Panc1 (cell line): ENCODE data around the gene SHISAL2A. TPM values are rescaled to one million over a fixed set of nuclear protein-coding genes. Genes with fewer than 3 reads are reported as not detected.

ENCODE experiments used
- ATAC-seq: fragments of 200-7000 bp; cut with Tn5 transposase; 2 replicates; pipeline ENCODE4 v1.9.1; 2020; ENCODE audit warnings: mild to moderate bottlenecking, moderate library complexity
- BruUV-seq: library from RNA; stranded (reverse); fragments of 400-500 nt; replicated peaks from 2 replicates; lab custom pipeline; 2021; lab: Mats Ljungman, UMichigan
- CTCF ChIA-PET: fragments of 300-600 bp; sonication (Branson Sonifier 250); formaldehyde crosslinking; loops from one replicate; lab custom pipeline; 2022; ENCODE audit warnings: antibody characterized with exemption; lab: Charles Lee
- POLR2A ChIA-PET: fragments of 300-600 bp; sonication (Branson Sonifier 250); formaldehyde crosslinking; loops from one replicate; lab custom pipeline; 2022; ENCODE audit warnings: antibody characterized with exemption; lab: Charles Lee
- DNase-seq: peaks from one replicate; pipeline ENCODE4 v3.0.0-alpha.2; 2010; ENCODE audit warnings: low read depth, low spot score
- H3K27ac ChIP-seq: 2 replicates; pipeline ENCODE4 v1.5.1; 2011; ENCODE audit warnings: mild to moderate bottlenecking, low read length, inconsistent platforms
- H3K27me3 ChIP-seq: fragments of 200-500 bp; sonication (Bioruptor generic); 2 replicates; pipeline ENCODE4 v1.6.0; 2014; ENCODE audit warnings: low read length, inconsistent platforms; ENCODE audit not compliant: control insufficient read depth, insufficient read depth
- H3K36me3 ChIP-seq: fragments of 200-500 bp; sonication (Bioruptor generic); 2 replicates; pipeline ENCODE4 v1.5.1; 2014; ENCODE audit warnings: inconsistent platforms, mild to moderate bottlenecking, low read length, moderate library complexity; ENCODE audit not compliant: control insufficient read depth, insufficient read depth
- H3K4me1 ChIP-seq: 2 replicates; pipeline ENCODE4 v1.5.1; 2011; ENCODE audit warnings: inconsistent platforms, mild to moderate bottlenecking, low read length, moderate library complexity; ENCODE audit not compliant: control insufficient read depth, insufficient read depth
- H3K4me3 ChIP-seq, 2 experiments: 2 replicates each; pipeline ENCODE4 v1.5.1; 2011 to 2012; ENCODE audit warnings: low read depth in 2 of 2, low read length in 2 of 2, mild to moderate bottlenecking in 2 of 2, inconsistent platforms in 1 of 2, moderate library complexity in 1 of 2
- H3K9me3 ChIP-seq: fragments of 200-500 bp; sonication (Bioruptor generic); 2 replicates; pipeline ENCODE4 v1.5.1; 2014; ENCODE audit warnings: low read depth, mild to moderate bottlenecking, inconsistent platforms, low read length, moderate library complexity; ENCODE audit not compliant: control insufficient read depth, insufficient read depth
- POLR2AphosphoS5 ChIP-seq: IDR thresholded peaks from 2 replicates; pipeline ENCODE4 v1.6.1; 2012; ENCODE audit warnings: mild to moderate bottlenecking, low read depth, low read length, moderate library complexity
- SIN3A ChIP-seq: IDR thresholded peaks from 2 replicates; pipeline ENCODE4 v1.6.1; 2012; ENCODE audit warnings: low read depth, mild to moderate bottlenecking, low read length, moderate library complexity, borderline replicate concordance; ENCODE audit not compliant: insufficient read depth
- TCF7L2 ChIP-seq: IDR thresholded peaks from 2 replicates; pipeline ENCODE4 v1.6.1; 2011; ENCODE audit warnings: mild to moderate bottlenecking, low read depth, low read length, inconsistent platforms
- in situ Hi-C: cut with HindIII; loops from 2 replicates; pipeline ENCODE4 v1.10.0; 2016; ENCODE audit warnings: low sequenced_read_pairs, low pct_unique_long_range_greater_than_20kb
- intact Hi-C: fragments of 100-400 bp; cut with micrococcal nuclease; formaldehyde crosslinking; loops from one replicate; pipeline ENCODE4 v1.10.0; 2022; ENCODE audit not compliant: unreplicated experiment
- total RNA-seq: library from RNA; stranded (reverse); gene quantifications from one replicate; pipeline ENCODE4 v1.2.1, GENCODE V29; 2021; ENCODE audit not compliant: unreplicated experiment
- TF ChIP-seq, protein P1 (sequence below), 2 experiments: IDR thresholded peaks; 2 replicates each; pipeline ENCODE4 v1.6.1; 2011 to 2012; ENCODE audit warnings: low read depth in 2 of 2, control low read depth in 1 of 2, low read length in 1 of 2, mild to moderate bottlenecking in 1 of 2, moderate library complexity in 1 of 2; ENCODE audit not compliant: insufficient read depth in 1 of 2
- TF ChIP-seq, protein P2 (sequence below): fragments of 450-650 bp; IDR thresholded peaks from 2 replicates; pipeline ENCODE4 v1.5.1; 2017; ENCODE audit warnings: mild to moderate bottlenecking

SHISAL2A gene
- total RNA-seq, 1 experiment from 2014 or later, result 0.23 TPM

DNA sequence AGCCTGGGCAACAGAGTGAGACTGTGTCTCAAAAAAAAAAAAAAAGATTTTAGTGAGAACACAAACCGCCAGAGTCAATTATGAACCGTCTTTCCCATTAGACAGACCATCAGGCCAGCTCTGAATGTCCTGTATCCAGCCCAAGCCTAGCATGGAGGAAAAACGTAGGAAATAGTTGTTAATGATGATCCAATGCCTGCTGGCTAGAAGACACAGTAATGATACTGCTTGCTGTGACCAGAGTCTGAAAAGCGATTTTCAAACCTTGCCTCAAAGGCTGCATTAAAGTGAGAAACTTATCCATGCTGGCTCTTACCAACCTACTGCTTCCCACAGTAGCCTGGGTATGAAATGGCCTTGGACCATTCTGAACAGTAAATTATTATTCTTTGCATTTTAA, 48.2 kb downstream of the SHISAL2A start:
- TF ChIP-seq SIN3A (no peak), POLR2AphosphoS5 (no peak), TCF7L2 (no peak)
- TF ChIP-seq, protein P1, sequence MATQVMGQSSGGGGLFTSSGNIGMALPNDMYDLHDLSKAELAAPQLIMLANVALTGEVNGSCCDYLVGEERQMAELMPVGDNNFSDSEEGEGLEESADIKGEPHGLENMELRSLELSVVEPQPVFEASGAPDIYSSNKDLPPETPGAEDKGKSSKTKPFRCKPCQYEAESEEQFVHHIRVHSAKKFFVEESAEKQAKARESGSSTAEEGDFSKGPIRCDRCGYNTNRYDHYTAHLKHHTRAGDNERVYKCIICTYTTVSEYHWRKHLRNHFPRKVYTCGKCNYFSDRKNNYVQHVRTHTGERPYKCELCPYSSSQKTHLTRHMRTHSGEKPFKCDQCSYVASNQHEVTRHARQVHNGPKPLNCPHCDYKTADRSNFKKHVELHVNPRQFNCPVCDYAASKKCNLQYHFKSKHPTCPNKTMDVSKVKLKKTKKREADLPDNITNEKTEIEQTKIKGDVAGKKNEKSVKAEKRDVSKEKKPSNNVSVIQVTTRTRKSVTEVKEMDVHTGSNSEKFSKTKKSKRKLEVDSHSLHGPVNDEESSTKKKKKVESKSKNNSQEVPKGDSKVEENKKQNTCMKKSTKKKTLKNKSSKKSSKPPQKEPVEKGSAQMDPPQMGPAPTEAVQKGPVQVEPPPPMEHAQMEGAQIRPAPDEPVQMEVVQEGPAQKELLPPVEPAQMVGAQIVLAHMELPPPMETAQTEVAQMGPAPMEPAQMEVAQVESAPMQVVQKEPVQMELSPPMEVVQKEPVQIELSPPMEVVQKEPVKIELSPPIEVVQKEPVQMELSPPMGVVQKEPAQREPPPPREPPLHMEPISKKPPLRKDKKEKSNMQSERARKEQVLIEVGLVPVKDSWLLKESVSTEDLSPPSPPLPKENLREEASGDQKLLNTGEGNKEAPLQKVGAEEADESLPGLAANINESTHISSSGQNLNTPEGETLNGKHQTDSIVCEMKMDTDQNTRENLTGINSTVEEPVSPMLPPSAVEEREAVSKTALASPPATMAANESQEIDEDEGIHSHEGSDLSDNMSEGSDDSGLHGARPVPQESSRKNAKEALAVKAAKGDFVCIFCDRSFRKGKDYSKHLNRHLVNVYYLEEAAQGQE (IDR thresholded peaks at IDR 0.05; ENCODE audit: insufficient read depth in 1 of 2, low read depth in 2 of 2, low read length in 1 of 2), result no peak
- TF ChIP-seq, protein P2, sequence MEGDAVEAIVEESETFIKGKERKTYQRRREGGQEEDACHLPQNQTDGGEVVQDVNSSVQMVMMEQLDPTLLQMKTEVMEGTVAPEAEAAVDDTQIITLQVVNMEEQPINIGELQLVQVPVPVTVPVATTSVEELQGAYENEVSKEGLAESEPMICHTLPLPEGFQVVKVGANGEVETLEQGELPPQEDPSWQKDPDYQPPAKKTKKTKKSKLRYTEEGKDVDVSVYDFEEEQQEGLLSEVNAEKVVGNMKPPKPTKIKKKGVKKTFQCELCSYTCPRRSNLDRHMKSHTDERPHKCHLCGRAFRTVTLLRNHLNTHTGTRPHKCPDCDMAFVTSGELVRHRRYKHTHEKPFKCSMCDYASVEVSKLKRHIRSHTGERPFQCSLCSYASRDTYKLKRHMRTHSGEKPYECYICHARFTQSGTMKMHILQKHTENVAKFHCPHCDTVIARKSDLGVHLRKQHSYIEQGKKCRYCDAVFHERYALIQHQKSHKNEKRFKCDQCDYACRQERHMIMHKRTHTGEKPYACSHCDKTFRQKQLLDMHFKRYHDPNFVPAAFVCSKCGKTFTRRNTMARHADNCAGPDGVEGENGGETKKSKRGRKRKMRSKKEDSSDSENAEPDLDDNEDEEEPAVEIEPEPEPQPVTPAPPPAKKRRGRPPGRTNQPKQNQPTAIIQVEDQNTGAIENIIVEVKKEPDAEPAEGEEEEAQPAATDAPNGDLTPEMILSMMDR, result no peak
- ATAC-seq, result no peak
- CTCF ChIA-PET, result no interaction called here
- intact Hi-C loops (no loop called here), in situ Hi-C loops (no loop called here)
- BruUV-seq, result no TSS peak
- H3K27me3 ChIP-seq, result no peaks in the 10 kb centered on the region
- POLR2A ChIA-PET, result no interaction called here
- no peak overlapping the region for H3K27ac ChIP-seq
- no peak for DNase-seq
- H3K36me3 ChIP-seq, result no peaks in the 10 kb centered on the region
- H3K4me3 ChIP-seq, result no peak overlapping the region
- H3K4me1 ChIP-seq, result no peaks in the 10 kb centered on the region
- H3K9me3 ChIP-seq, result no peaks in the 10 kb centered on the region

DNA sequence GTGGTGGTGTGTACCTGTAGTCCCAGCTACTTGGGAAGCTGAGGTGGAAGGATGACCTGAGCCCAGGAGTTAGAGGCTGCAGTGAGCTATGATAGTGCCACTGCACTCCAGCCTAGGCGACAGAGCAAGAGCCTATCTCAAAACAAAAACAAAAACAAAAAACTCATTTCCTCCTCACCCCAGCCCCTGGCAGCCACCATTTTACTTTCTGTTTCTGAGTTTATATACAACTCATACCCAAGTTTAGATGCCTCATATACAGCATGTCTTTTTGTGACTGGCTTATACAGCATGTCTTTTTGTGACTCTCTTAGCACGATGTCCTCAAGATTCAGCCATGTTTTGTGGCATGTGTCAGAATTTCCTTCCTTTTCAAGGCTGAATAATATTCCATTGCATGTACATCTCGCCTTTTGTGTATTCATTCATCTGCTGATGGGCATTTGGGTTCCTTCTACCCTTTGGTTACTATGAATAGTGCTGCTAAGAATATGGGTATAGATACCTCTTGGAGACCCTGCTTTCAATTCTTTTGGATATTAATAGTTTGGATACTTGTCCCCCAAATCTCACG, 50.5 kb downstream of the SHISAL2A start:
- CTCF ChIA-PET, result no interaction called here
- POLR2A ChIA-PET, result interaction anchor here (0.7 kb wide), 1 partner anchor 285 kb away, joined by 4 read pairs; no protein-coding TSS in a partner anchor
- H3K4me3 ChIP-seq, result no peak overlapping the region
- in situ Hi-C loops, result no loop called here
- no peaks in the 10 kb centered on the region for H3K27me3 ChIP-seq
- no peak for DNase-seq
- no peak overlapping the region for H3K27ac ChIP-seq
- H3K4me1 ChIP-seq, result no peaks in the 10 kb centered on the region
- BruUV-seq, result no TSS peak
- TF ChIP-seq POLR2AphosphoS5, result 0 out of 2 replicates have a peak, but pooled peaks have one; percentile 7
- no peak for TF ChIP-seq TCF7L2
- peaks cover 6% of the 10 kb centered on the region; the same call in 1 of the 2 replicates for H3K36me3 ChIP-seq
- no peak for ATAC-seq
- intact Hi-C loops, result no loop called here
- no peaks in the 10 kb centered on the region for H3K9me3 ChIP-seq

DNA sequence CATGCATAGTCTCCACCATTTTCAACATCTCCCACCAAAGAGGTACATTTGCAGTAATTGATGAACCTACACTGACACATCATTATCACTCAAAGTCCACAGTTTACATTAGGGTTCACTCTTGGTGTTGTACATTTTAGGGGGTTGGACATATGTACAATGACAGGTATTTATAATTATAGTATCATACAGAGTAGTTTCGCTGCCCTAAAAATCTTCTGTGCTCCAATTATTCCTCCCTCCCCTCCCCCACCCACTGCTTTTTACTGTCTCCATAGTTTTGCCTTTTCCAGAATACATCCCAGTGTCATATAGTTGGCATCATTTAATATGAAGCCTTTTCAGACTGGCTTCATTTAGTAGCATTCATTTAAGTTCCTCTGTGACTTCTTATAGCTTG, 51.6 kb downstream of the SHISAL2A start:
- no peak for DNase-seq
- Histone ChIP-seq H3K27me3 (no peaks in the 10 kb centered on the region), H3K9me3 (no peaks in the 10 kb centered on the region), H3K4me3 (no peak overlapping the region), H3K4me1 (no peaks in the 10 kb centered on the region), H3K36me3 (peaks cover 6% of the 10 kb centered on the region), H3K27ac (no peak overlapping the region)
- intact Hi-C loops (no loop called here), in situ Hi-C loops (no loop called here)
- TF ChIP-seq, protein P2, result no peak
- TF ChIP-seq SIN3A (no peak), POLR2AphosphoS5 (no peak), TCF7L2 (no peak)
- TF ChIP-seq, protein P1 (IDR thresholded peaks at IDR 0.05; ENCODE audit: insufficient read depth in 1 of 2, low read depth in 2 of 2, low read length in 1 of 2), result no peak
- BruUV-seq, result no TSS peak
- no peak for ATAC-seq
- ChIA-PET POLR2A (no interaction called here), CTCF (no interaction called here)
